GM18526 (cell line): ENCODE data around the gene PROM2.

ENCODE experiments used
- POLR2A ChIP-seq: IDR thresholded peaks from 3 replicates; pipeline ENCODE4 v1.6.1; 2011; ENCODE audit not compliant: insufficient read length; ENCODE audit errors: extremely low read depth

Gene PROM2

GRCh38 chr2:95310216-95310615 lies 36.0 kb downstream of the PROM2 start:
- no peak for TF ChIP-seq POLR2A

DNA sequence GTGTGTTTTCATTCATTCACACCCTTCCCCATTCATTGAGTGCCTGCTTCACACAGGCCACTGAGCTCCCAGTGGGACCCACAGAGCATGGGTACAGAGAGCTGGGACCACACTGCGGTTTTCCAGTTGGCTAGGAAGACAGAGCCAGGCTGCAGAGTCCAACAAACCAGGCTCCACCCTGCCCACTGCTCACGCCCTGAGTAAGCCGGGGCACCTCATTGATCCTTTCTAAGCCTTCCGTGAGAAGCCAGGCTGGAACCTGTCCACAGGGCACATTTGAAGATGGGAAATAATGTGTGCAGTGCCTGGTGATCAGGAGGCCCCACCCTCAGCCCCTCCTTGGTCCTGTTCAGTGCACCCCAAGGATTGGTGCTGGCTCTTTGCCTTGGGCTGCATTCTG lies 36.4 kb downstream of the PROM2 start:
- TF ChIP-seq POLR2A: no peak

DNA sequence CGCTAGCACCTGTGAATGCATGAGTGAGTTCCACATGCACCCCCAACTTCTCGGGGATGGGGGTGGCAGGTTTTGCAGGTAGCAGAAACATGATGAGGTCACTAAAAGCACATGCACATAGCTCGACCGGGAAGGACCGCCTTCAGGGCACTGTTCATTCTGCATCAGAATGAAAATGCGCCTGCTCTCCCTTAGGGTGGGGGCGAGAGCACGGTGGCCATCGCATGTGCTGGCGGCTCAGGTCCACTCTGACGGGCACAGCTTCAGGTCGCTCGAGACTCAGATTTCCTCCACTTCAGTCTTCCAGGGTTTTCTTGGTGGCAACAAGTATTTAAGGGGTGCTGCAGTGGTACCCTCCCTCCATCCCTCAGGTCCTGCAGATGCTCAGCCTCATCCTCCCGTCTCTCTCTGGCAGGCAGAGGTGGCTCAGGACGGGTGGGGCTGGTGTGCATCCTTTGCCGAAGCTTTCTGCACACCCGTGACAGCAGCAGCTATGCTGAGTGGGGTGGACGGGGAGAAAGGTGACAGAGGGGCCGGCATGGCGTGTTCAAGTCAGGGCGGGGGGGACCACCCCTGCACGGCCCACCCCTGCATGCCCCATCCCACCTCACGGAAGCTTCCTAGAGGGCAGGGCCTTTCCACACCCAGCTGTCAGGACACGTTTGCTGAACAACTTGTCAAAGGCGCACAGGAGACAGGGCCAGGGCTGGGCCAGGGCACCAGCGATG lies 37.7 kb downstream of the PROM2 start:
- TF ChIP-seq POLR2A: no peak

- no peak for TF ChIP-seq POLR2A
These were observed 38.4 kb downstream of the PROM2 start for GRCh38 chr2:95312543-95313201.

DNA sequence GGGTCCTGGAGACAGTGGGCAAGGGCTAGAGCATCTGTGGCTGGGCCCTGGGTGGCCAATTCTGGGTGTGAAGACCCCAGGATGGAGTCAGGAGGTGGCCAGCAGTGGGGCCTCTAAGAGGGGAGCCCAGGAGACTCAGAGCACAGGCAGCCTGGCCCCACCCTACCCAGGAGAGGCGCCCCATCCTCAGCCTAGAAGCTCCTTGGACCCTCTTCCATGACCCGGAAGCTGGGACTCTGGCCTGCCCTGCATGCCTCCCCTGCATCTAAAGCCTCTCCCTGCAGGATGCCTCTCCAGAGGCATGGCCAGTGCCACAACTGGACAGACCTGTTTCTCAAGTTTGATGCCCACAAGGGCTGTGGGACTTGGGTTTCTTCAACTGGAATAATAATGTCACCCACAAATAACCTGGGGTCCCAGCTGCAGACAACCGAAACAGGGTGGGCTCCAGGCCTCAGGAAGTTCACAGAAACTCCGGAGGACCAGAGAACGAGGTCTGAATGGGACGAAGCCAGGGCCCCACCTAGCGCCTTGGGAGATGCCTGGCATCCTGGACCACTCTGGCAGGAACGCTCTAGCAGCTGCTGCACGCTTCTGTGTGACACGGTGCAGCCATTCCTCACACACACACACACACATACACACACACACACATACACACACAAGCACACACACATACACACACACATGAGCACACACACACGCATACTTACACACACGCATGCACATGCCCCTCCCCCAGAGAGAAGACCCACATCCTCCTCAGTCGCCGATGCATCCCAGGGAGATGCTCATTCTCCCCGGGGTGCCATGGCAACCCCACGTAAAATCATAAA lies 39.3 kb downstream of the PROM2 start:
- no peak for TF ChIP-seq POLR2A

GRCh38 chr2:95314598-95314963 lies 40.3 kb downstream of the PROM2 start:
- no peak for TF ChIP-seq POLR2A

GRCh38 chr2:95314964-95315611 lies 40.8 kb downstream of the PROM2 start:
- no peak for TF ChIP-seq POLR2A

- no peak for TF ChIP-seq POLR2A
These were observed 41.7 kb downstream of the PROM2 start for GRCh38 chr2:95315801-95316411.

- no peak for TF ChIP-seq POLR2A
These were observed 42.3 kb downstream of the PROM2 start for GRCh38 chr2:95316466-95317122.

DNA sequence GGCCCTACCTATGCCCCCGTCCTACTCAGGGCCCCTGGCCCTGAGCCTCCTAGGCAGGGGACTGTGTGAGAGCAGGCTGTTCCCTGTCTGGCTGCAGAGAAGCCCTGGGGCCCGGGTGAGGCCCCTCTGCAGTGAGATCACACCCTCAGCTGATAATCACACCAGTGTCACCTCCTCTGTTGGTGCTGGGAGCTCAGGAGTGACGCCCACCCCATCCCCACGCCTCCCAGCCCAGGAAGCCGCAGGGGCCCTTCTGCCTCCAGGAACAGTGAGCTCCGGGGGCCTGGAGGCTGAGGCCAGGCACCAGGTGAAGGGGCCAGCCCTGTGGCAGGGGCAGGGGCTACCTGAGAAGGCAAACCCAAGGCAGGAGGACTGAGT lies 42.9 kb downstream of the PROM2 start:
- no peak for TF ChIP-seq POLR2A

DNA sequence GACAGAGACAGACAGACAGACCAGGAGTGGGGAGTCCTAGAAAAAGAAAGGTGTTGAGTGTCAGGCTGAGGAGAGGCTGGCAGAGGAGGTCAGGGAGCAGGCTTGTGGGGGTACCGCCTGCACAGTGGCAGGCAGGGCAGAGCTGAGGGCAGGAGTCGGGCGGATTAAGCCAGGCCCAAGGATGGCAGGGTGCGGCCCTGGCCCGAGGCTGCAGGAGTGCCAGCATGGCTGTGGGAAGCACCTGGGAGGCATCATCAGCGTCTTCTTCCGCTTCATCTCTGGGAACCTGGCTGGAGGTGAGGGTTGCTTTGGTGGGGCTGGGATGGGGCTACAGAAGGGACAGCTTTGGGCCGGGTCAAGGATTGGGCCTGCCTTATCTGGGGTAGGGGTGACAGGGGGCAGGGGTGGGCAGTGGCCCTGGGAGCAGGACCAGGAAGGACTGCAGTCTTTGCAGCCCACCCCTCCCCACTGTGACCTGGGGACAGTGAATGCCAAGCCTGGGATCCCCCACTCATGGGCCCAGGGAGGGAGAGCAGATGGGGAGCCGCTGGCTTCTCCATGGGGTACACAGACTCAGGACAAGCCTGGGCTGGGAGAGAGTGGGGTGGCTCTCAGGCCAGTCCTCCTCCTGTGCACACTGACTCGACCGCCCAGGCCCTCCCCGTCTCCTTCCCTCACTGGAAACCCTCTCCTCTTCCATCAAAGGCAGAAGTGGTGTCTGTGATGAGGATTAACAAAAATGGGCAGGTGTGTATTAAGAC lies 43.6 kb downstream of the PROM2 start:
- TF ChIP-seq POLR2A: no peak

DNA sequence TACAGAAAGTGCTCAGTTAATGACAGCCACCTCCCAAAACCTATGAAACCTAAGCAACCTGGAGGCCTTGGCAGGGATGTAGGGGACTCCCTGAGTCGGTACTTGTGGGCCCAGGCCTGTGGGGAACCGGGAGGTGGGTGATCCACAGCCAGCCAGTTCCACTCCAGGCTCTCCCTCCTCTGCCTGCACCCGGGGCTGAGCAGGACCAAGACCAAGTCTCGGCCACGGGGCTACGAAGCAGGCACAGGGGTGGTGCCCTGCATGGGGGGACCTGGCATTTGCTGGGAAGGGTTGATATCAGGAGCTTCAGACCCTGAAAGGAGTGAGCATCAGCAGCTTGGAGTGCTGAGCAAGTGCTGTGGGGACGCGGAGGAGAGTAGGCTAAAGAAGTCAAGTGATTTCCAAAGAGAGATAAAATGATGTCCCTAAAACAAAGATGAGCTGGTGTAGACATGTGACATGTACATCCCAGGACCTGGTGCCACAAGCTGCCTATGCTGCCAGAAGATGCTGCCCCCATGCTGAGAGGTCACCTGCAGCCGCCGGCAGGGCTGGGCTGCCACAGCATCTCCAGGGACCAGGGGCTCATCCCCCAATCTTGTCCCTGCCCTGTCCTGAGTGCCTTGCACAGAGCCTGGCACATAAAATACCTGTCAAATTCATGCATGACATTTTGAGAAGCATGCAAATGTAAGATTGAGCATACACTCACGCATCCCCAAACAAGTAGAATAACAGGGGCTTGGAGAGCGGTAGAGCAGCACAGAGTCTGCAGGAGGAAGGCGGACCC lies 44.4 kb downstream of the PROM2 start:
- TF ChIP-seq POLR2A: no peak
